Peyer's patch (tissue), 4 donors: ENCODE results near the gene DGKH.

Source experiments
- CTCF ChIP-seq, 6 experiments: fragments of 450-650 bp in 4 of 6; fragments of 200-600 bp in 2 of 6; sonication (generic) in 1 of 6; IDR thresholded peaks; one replicate each; pipeline ENCODE4 v1.5.1; 2017 to 2019; ENCODE audit warnings: antibody characterized with exemption in 6 of 6, mild to moderate bottlenecking in 3 of 6, moderate library complexity in 1 of 6
- POLR2A ChIP-seq, 2 donors: fragments of 450-650 bp; IDR thresholded peaks; one replicate each; pipeline ENCODE4 v1.5.1; 2017; ENCODE audit warnings: antibody characterized with exemption in 2 of 2, mild to moderate bottlenecking in 2 of 2, moderate library complexity in 2 of 2

GRCh38 chr13:42068886-42069285 is 20.4 kb downstream of the DGKH start:
- TF ChIP-seq CTCF (IDR thresholded peaks at IDR 0.05) (no peak), POLR2A (IDR thresholded peaks at IDR 0.05) (no peak)
